GM23338 (cell line): ENCODE results near the gene MFAP3L. TPM values are rescaled to one million over a fixed set of nuclear protein-coding genes. Genes with fewer than 3 reads are reported as not detected.

Source experiments
- ATAC-seq: fragments of 200-7000 bp; cut with Tn5 transposase; 3 replicates; pipeline ENCODE4 v1.9.1; 2020
- DNase-seq: peaks from one replicate; pipeline ENCODE4 v3.0.0-alpha.2; 2015; ENCODE audit warnings: low spot score
- H2AFZ ChIP-seq: fragments of 200-600 bp; sonication (generic); 2 replicates; pipeline ENCODE4 v1.8.0; 2016; ENCODE audit warnings: antibody characterized with exemption, mild to moderate bottlenecking, moderate library complexity
- H3F3A ChIP-seq: fragments of 200-600 bp; sonication (generic); replicated peaks from 2 replicates; pipeline ENCODE4 v1.8.0; 2017; ENCODE audit warnings: antibody characterized with exemption, mixed run types, low read depth
- H3K27ac ChIP-seq: fragments of 200-600 bp; sonication (generic); 2 replicates; pipeline ENCODE4 v1.6.1; 2016; ENCODE audit warnings: low read depth
- H3K27me3 ChIP-seq: fragments of 200-600 bp; sonication (generic); 2 replicates; pipeline ENCODE4 v1.8.0; 2016; ENCODE audit warnings: mild to moderate bottlenecking, mixed run types, moderate library complexity; ENCODE audit not compliant: insufficient read depth
- H3K36me3 ChIP-seq: fragments of 200-600 bp; sonication (generic); 2 replicates; pipeline ENCODE4 v1.8.0; 2016; ENCODE audit warnings: mild to moderate bottlenecking; ENCODE audit not compliant: insufficient read depth
- H3K4me1 ChIP-seq: fragments of 200-600 bp; sonication (generic); 2 replicates; pipeline ENCODE4 v1.8.0; 2016; ENCODE audit warnings: mild to moderate bottlenecking, moderate library complexity; ENCODE audit not compliant: insufficient read depth
- H3K4me2 ChIP-seq: fragments of 200-600 bp; sonication (generic); 2 replicates; pipeline ENCODE4 v1.7.1; 2017; ENCODE audit warnings: mixed run types
- H3K4me3 ChIP-seq: fragments of 200-600 bp; sonication (generic); 2 replicates; pipeline ENCODE4 v1.6.1; 2016; ENCODE audit warnings: mixed run types
- H3K79me2 ChIP-seq: fragments of 200-600 bp; sonication (generic); replicated peaks from 2 replicates; pipeline ENCODE4 v1.8.0; 2017; ENCODE audit warnings: mild to moderate bottlenecking; ENCODE audit not compliant: insufficient read depth
- H3K9me2 ChIP-seq: fragments of 200-600 bp; sonication (generic); 2 replicates; pipeline ENCODE4 v1.8.0; 2017; ENCODE audit not compliant: insufficient read depth
- H4K20me1 ChIP-seq: fragments of 200-600 bp; sonication (generic); replicated peaks from 2 replicates; pipeline ENCODE4 v1.8.0; 2017; ENCODE audit warnings: mild to moderate bottlenecking; ENCODE audit not compliant: insufficient read depth
- H3K27ac Mint-ChIP-seq: 2 replicates; pipeline ENCODE4 v1.8.0; 2020; ENCODE audit warnings: inconsistent platforms, mild to moderate bottlenecking, moderate library complexity, mixed read lengths
- H3K27me3 Mint-ChIP-seq: 3 replicates; pipeline ENCODE4 v1.8.0; 2022; ENCODE audit warnings: low read depth, mild to moderate bottlenecking, moderate library complexity, mixed read lengths, inconsistent platforms; ENCODE audit not compliant: insufficient read depth, poor library complexity
- H3K36me3 Mint-ChIP-seq: 3 replicates; pipeline ENCODE4 v1.8.0; 2021; ENCODE audit warnings: low read depth, mild to moderate bottlenecking, inconsistent platforms, moderate library complexity, mixed read lengths
- H3K4me1 Mint-ChIP-seq: 3 replicates; pipeline ENCODE4 v1.8.0; 2020; ENCODE audit warnings: mild to moderate bottlenecking, inconsistent platforms, mixed read lengths
- H3K4me3 Mint-ChIP-seq: 3 replicates; pipeline ENCODE4 v1.8.0; 2021; ENCODE audit warnings: moderate library complexity, mild to moderate bottlenecking, inconsistent platforms, mixed read lengths
- H3K9me3 Mint-ChIP-seq: 3 replicates; pipeline ENCODE4 v1.8.0; 2020; ENCODE audit warnings: moderate library complexity, mild to moderate bottlenecking, inconsistent platforms, mixed read lengths
- CREB1 ChIP-seq: fragments of 250-450 bp; sonication (Bioruptor Pico); IDR thresholded peaks from 2 replicates; pipeline ENCODE4 v1.5.0; 2020; ENCODE audit warnings: low read depth, mild to moderate bottlenecking, moderate library complexity
- CTCF ChIP-seq, 2 experiments: fragments of 200-600 bp in 1 of 2; sonication (generic) in 1 of 2; conservative IDR thresholded peaks; 2 replicates each; pipeline versions ENCODE4 v1.5.1 to v1.6.1; 2016 to 2017; ENCODE audit warnings: antibody characterized with exemption in 2 of 2, low read depth in 2 of 2, mild to moderate bottlenecking in 2 of 2, moderate library complexity in 1 of 2
- ETS1 ChIP-seq: IDR thresholded peaks from 2 replicates; pipeline ENCODE4 v1.6.1; 2016; ENCODE audit warnings: antibody characterized with exemption
- EZH2 ChIP-seq: fragments of 200-600 bp; sonication (generic); IDR thresholded peaks from one replicate; pipeline ENCODE4 v1.8.0; 2017; ENCODE audit warnings: antibody characterized with exemption, mild to moderate bottlenecking, low read depth; ENCODE audit not compliant: unreplicated experiment
- EZH2phosphoT487 ChIP-seq: fragments of 200-600 bp; sonication (generic); IDR thresholded peaks from one replicate; pipeline ENCODE4 v1.8.1; 2018; ENCODE audit warnings: antibody characterized with exemption; ENCODE audit not compliant: unreplicated experiment
- JUNB ChIP-seq: IDR thresholded peaks from one replicate; pipeline ENCODE4 v1.6.1; 2016; ENCODE audit warnings: antibody characterized with exemption; ENCODE audit not compliant: unreplicated experiment
- NANOG ChIP-seq: IDR thresholded peaks from 2 replicates; pipeline ENCODE4 v1.6.1; 2016; ENCODE audit warnings: antibody characterized with exemption, borderline replicate concordance
- POLR2AphosphoS5 ChIP-seq: IDR thresholded peaks from 2 replicates; pipeline ENCODE4 v1.6.1; 2016; ENCODE audit warnings: antibody characterized with exemption, low read depth
- ZNF114 ChIP-seq: fragments of 250-450 bp; sonication (Bioruptor Pico); IDR thresholded peaks from 2 replicates; pipeline ENCODE4 v1.5.0; 2020; ENCODE audit warnings: mild to moderate bottlenecking, moderate library complexity
- ZNF331 ChIP-seq: fragments of 250-450 bp; sonication (Bioruptor Pico); IDR thresholded peaks from 2 replicates; pipeline ENCODE4 v1.5.0; 2020; ENCODE audit warnings: low read depth, mild to moderate bottlenecking, moderate library complexity
- polyA plus RNA-seq: library from polyadenylated mRNA; unstranded; fragments of >200 nt; fragmentation: Nextera tagmentation; extraction: Ambion mirVana; gene quantifications from 2 replicates; pipeline ENCODE4 v1.2.1, GENCODE V29; 2016
- total RNA-seq: library from RNA; depleted of rRNA; stranded (reverse); fragments of >200 nt; shearing (Covaris generic); gene quantifications from 2 replicates; pipeline ENCODE4 v1.2.3, GENCODE V29; 2014

The MFAP3L gene
- total and polyA plus RNA-seq, 2 experiments from 2014 or later: 3.4 to 7.9 TPM

- TF ChIP-seq ETS1 (no peak), EZH2 (no peak), EZH2phosphoT487 (no peak), CTCF (conservative IDR thresholded peaks at IDR 0.05; ENCODE audit: low read depth in 2 of 2) (no peak), ZNF331 (CRISPR knock-in tag) (no peak), CREB1 (CRISPR knock-in tag) (no peak), NANOG (no peak)
Measured at GRCh38 chr4:170008801-170009200, 17.4 kb downstream of the MFAP3L start (continued).

GRCh38 chr4:170008371-170008770, 17.8 kb downstream of the MFAP3L start:
- H3K4me1 ChIP-seq: peaks cover 6% of the 10 kb centered on the region; the same call in 1 of the 2 replicates
- Mint-ChIP-seq H3K36me3 (peaks cover 10% of the 10 kb centered on the region; the same call in 1 of the 3 replicates), H3K4me3 (no peak overlapping the region), H3K27ac (no peak overlapping the region), H3K9me3 (no peaks in the 10 kb centered on the region), H3K27me3 (no peaks in the 10 kb centered on the region), H3K4me1 (peaks cover 16% of the 10 kb centered on the region; the same call in 2 of the 3 replicates)
- H3K4me3 ChIP-seq: no peak overlapping the region
- no peaks in the 10 kb centered on the region for H3K79me2 ChIP-seq
- H2AFZ ChIP-seq: no peak overlapping the region
- H3K27me3 ChIP-seq: no peaks in the 10 kb centered on the region
- ATAC-seq (no peak; the same call in 2 of the 3 replicates), DNase-seq (no peak)
- H3K4me2 ChIP-seq: no peak overlapping the region
- no peaks in the 10 kb centered on the region for H4K20me1 ChIP-seq
- H3K9me2 ChIP-seq: peaks cover 4% of the 10 kb centered on the region; the same call in 1 of the 2 replicates
- TF ChIP-seq EZH2phosphoT487 (no peak), CTCF (conservative IDR thresholded peaks at IDR 0.05; ENCODE audit: low read depth in 2 of 2) (peak in 1 of 2 experiments; percentile 58; a peak in 2 of 4 replicates), NANOG (no peak)
- H3K36me3 ChIP-seq: no peaks in the 10 kb centered on the region
- H3K27ac ChIP-seq: no peak overlapping the region
- H3F3A ChIP-seq: no peaks in the 10 kb centered on the region

GRCh38 chr4:170007113-170007512, 19.1 kb downstream of the MFAP3L start:
- Mint-ChIP-seq H3K36me3 (peaks cover 10% of the 10 kb centered on the region; the same call in 1 of the 3 replicates), H3K4me1 (peaks cover 13% of the 10 kb centered on the region)
- no peak for TF ChIP-seq ZNF331 (CRISPR knock-in tag)
- TF ChIP-seq JUNB: no peak
- TF ChIP-seq CTCF (conservative IDR thresholded peaks at IDR 0.05; ENCODE audit: low read depth in 2 of 2): no peak
- TF ChIP-seq NANOG: no peak
- no peak for TF ChIP-seq ZNF114
- TF ChIP-seq POLR2AphosphoS5: no peak
- TF ChIP-seq EZH2phosphoT487: no peak
- TF ChIP-seq ETS1: no peak

More at GRCh38 chr4:170007113-170007512, 19.1 kb downstream of the MFAP3L start:
- Histone ChIP-seq H3K36me3 (no peaks in the 10 kb centered on the region), H4K20me1 (no peaks in the 10 kb centered on the region), H3K4me1 (peaks cover under 1% of the 10 kb centered on the region; the same call in 1 of the 2 replicates), H2AFZ (no peak overlapping the region), H3K27me3 (no peaks in the 10 kb centered on the region), H3K79me2 (no peaks in the 10 kb centered on the region), H3K4me3 (no peak overlapping the region), H3K27ac (no peak overlapping the region), H3K9me2 (peaks cover 4% of the 10 kb centered on the region; the same call in 1 of the 2 replicates), H3K4me2 (no peak overlapping the region), H3F3A (no peaks in the 10 kb centered on the region)
- Mint-ChIP-seq H3K27me3 (peaks cover under 1% of the 10 kb centered on the region), H3K4me3 (no peak overlapping the region), H3K27ac (no peak overlapping the region), H3K9me3 (no peaks in the 10 kb centered on the region)
- ATAC-seq: no peak
- DNase-seq: no peak
